LHCN-M2 (cell line): Measurements from ENCODE around the gene MCM5. TPM values are rescaled to one million over a fixed set of nuclear protein-coding genes. Genes with fewer than 3 reads are reported as not detected.

Source experiments
- DNase-seq: peaks from one replicate; pipeline ENCODE4 v3.0.0-alpha.2; 2012; ENCODE audit warnings: low read depth
- polyA plus RNA-seq: library from polyadenylated mRNA; unstranded; fragments of >200 nt; gene quantifications from one replicate; pipeline ENCODE4 v1.2.1, GENCODE V29; 2012; ENCODE audit warnings: missing spikeins
- total RNA-seq: library from RNA; depleted of rRNA; stranded (reverse); fragments of >200 nt; gene quantifications from 2 replicates; pipeline ENCODE4 v1.2.3, GENCODE V29; 2014; rRNA removed

Gene MCM5
- total RNA-seq, result 100 and 139 TPM in 2 replicates
- 87.5 TPM for polyA plus RNA-seq

DNA sequence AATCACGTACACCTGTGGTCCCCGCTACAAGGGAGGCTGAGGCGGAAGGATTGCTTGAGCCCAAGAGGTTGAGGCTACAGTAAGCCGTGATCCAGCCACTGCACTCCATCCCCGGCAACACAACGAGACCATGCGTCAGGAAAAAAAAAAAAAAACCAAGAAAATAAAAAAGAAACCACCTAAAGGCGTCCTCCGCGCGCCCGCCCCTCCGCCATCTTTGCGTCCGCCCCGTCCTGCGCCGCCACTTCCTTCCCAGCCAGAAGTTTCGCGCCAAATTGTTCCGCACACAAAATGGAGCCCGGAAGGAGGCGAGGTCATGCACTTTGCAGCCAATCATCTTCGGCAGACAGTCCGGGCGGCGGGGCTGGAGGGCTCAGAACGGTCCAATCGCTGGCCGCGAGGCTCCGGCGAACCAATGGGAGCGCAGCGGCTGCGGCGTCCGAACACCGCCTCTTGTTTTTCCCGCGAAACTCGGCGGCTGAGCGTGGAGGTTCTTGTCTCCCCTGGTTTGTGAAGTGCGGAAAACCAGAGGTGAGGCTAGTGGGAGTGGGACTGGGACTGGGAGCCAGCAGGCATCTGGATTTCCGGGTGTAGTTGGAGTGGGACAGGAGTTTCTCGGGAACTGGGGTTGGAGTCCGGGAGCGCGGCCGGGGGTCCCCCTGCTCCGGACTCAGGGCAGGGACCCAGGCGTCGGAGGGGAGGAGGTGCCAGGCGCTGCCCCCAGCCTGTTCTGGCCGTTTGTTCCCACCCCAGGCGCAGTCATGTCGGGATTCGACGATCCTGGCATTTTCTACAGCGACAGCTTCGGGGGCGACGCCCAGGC, at the start of gene MCM5:
Gene MCM5, plus strand, starts transcription at position 463 of the 823 bp plus-strand sequence. Its CDS starts 299 bp downstream, at position 762.
- DNase-seq, result peak; percentile 97

DNA sequence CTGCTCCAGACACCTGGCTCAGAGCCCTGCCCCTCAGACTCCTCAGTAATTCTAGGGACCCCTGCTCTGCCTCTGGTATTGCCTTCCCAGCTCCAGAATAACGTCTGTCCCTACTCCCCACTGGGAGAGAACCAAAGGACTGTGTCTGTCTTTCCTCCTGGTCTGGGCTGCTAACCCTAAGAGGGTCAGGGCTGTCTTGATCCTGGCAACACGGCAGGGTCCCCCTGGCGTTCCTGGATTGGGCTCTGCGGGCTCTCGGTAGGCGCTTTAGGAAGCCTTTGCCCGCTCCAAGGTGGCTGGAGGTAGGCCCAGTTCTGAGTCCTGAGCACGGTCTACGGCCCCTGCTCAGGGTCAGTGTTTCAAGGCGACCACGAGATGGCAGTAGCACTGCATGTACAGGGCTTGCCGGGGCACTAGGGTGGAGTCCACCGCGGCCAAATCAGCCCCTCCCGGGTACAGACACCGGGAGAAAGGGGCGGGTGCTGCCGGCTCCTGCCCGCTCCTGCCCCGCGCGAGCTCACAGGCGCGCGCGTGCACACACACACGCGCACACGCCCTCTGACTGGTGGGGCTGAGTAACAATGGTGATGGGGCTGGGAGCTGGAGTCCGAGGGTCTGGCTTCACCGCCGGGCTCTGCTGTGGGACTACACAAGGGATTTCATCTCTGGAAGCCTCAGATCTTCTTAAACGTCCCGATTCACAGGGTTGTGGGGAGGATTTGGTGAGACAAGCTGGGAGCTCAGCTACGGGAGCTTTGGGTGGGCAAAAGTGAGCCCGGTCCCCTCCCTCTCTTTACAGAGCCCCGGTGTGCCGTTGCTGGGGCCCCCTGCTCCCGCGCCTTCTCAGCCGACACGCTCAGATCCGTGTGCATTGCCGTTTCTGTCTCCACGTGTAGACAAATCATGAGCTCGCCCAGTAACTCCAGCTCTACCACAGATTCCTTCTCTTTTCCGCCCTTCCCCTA, 49.1 kb upstream of the MCM5 start:
- DNase-seq, result peak; percentile 88

DNA sequence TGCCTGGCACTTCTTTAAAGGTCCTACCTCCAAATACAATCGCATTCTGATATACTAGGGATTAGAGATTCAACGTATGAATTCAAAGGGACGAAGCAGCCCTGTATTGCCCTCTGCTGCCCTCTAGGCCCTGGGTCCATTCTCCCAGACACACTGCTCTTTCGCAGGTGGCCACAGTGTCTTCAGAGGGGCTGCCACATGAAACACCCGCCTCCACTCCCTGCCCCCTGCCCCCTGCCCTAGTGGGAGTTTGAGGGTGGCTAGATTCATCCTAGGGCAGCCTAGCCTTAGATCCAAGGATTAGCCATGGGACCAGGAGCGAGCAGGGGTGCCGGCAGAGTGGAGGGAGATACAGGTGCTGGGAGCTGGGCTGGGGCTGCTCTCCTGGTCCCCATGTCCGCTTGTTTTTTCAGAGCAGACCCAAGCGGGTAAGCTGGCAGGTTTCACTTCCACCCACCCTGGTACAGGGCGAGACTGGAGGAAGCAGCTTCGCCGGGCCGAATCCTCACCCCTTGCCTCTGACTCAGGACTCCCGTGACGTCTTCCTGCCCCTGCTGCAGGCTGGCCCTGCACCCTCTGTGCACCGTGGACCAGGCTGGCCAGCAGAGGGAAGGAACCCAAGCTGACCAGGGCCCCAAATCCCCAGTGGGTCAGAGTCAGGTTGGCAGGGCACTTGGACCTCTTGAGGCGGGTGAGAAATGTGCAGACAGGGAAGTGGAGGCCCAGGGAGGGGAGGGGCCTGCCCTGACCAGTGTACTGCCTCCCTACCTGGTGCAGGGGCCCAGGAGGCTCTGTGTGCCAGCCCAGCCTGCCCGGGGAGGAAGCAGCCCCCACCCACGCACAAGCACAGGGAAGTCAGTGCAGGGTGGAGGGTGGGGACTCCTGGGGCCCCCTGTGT, 47.5 kb upstream of the MCM5 start:
- DNase-seq, result no peak

GRCh38 chr22:35353318-35353717, 46.6 kb upstream of the MCM5 start:
- no peak for DNase-seq

DNA sequence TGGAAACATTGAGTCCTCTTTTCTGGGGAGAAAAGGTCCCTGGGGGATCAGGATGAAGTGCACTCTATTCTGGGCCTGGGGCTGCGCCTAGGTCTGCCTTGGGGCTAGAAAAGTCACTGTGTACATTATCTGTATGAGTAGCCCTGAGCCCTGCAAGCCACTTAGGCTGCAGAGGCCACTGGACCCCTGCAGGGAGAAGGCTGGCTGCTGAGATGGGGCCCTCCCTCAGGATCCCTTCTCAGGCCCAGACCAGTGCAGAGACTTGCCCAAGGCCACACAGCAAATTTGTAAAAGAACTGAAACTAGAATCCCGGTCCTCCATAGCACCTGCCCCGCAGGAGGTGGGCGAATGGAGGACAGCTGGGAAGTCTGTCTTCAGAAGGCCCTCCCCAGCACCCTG, 45.9 kb upstream of the MCM5 start:
- DNase-seq, result no peak

GRCh38 chr22:35357883-35358621, 41.9 kb upstream of the MCM5 start:
- peak; percentile 66 for DNase-seq

GRCh38 chr22:35359380-35360065, 40.4 kb upstream of the MCM5 start:
- DNase-seq, result no peak

GRCh38 chr22:35361001-35361558, 38.9 kb upstream of the MCM5 start:
- no peak for DNase-seq

GRCh38 chr22:35363566-35364086, 36.3 kb upstream of the MCM5 start:
- no peak for DNase-seq

GRCh38 chr22:35364230-35364629, 35.7 kb upstream of the MCM5 start:
- DNase-seq, result peak; percentile 85

GRCh38 chr22:35367331-35367886, 32.5 kb upstream of the MCM5 start:
- DNase-seq, result no peak

DNA sequence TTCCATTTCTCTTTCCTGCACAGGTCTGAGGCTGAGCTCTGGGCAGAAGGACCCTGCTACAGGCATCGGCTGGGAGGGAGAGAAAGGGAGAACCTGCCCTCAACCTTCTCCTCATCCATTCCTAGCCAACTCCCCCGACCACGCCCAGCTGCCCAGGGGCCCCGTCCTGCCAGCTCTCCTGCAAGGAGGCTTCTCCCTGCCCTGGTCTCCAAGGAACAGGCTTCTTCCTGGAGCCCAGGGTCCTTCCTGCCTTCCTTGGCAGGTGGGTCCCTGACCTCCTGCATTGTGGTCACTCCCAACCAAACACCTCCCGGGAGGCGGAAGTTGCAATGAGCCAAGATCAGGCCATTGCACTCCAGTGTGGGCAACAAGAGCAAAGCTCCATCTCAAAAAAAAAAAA, 31.6 kb upstream of the MCM5 start:
- DNase-seq, result no peak

GRCh38 chr22:35369996-35370395, 29.9 kb upstream of the MCM5 start:
- DNase-seq, result no peak

DNA sequence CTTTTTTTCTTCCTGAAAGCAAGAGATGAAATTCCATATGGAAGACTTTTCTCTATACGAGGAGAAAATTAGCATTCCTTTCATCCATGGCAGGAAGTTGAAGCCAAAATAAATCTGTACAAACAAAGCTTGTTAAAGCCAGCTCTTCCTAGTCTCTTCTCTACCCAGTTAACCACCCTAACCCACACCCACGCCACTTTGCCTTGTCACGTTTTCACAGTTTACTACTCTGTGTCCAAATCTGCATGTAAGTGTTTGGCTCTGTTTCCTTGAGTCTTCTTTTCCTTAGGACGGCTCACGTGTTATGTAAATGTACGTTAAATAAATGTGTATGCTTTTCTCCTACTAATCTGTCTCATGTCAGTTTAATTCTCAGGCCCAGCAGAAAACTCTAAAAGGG, 26.2 kb upstream of the MCM5 start:
- DNase-seq, result no peak

- DNase-seq, result peak; percentile 76
These were observed 24.9 kb upstream of the MCM5 start for GRCh38 chr22:35375031-35375430.

GRCh38 chr22:35375526-35375925, 24.4 kb upstream of the MCM5 start:
- DNase-seq, result no peak

GRCh38 chr22:35376728-35377472, 23.0 kb upstream of the MCM5 start:
- DNase-seq, result peak; percentile 99

GRCh38 chr22:35377735-35378134, 22.2 kb upstream of the MCM5 start:
- DNase-seq, result no peak
